Aorta (tissue), 5 donors: ENCODE data around the gene SLC5A1. TPM values are rescaled to one million over a fixed set of nuclear protein-coding genes. Genes with fewer than 3 reads are reported as not detected.

Source experiments
- ATAC-seq: fragments of 200-7000 bp; cut with Tn5 transposase; one replicate; pipeline ENCODE4 v1.9.1; 2022; ENCODE audit warnings: moderate library complexity; ENCODE audit not compliant: low FRiP score
- DNase-seq, 2 donors: peaks; one replicate each; pipeline ENCODE4 v3.0.0-alpha.2; 2020
- H3K27ac ChIP-seq, 2 donors: one replicate each; pipeline ENCODE4 v1.5.1; 2013; ENCODE audit warnings: low read length in 2 of 2, mild to moderate bottlenecking in 2 of 2, moderate library complexity in 2 of 2, control low read depth in 1 of 2, inconsistent platforms in 1 of 2, low read depth in 1 of 2
- H3K27me3 ChIP-seq, 2 donors: one replicate each; pipeline ENCODE4 v1.6.1; 2013; ENCODE audit warnings: control low read depth in 1 of 2, low read length in 1 of 2, mild to moderate bottlenecking in 1 of 2, moderate library complexity in 1 of 2; ENCODE audit not compliant: insufficient read depth in 2 of 2, control insufficient read depth in 1 of 2
- H3K36me3 ChIP-seq, 2 donors: one replicate each; pipeline ENCODE4 v1.6.1; 2013; ENCODE audit warnings: control low read depth in 1 of 2, low read length in 1 of 2, mild to moderate bottlenecking in 1 of 2; ENCODE audit not compliant: insufficient read depth in 2 of 2, control insufficient read depth in 1 of 2
- H3K4me1 ChIP-seq, 2 donors: one replicate each; pipeline ENCODE4 v1.6.1; 2013; ENCODE audit warnings: low read length in 2 of 2, control low read depth in 1 of 2, mild to moderate bottlenecking in 1 of 2, moderate library complexity in 1 of 2; ENCODE audit not compliant: insufficient read depth in 2 of 2, control insufficient read depth in 1 of 2
- H3K4me3 ChIP-seq, 2 donors: one replicate each; pipeline ENCODE4 v1.5.1; 2013; ENCODE audit warnings: low read length in 2 of 2, control low read depth in 1 of 2, mild to moderate bottlenecking in 1 of 2
- H3K9me3 ChIP-seq: one replicate; pipeline ENCODE4 v1.6.1; 2013; ENCODE audit warnings: mild to moderate bottlenecking, low read length; ENCODE audit not compliant: control insufficient read depth
- WGBS, 2 donors: extraction: QIAGEN DNeasy Blood & Tissue Kit; methylation state at CpG; one replicate each; pipeline ENCODE4 v1.1.7; 2013; 5-methylcytosine and 5-hydroxymethylcytosine counted together
- intact Hi-C, 2 donors: fragments of 100-400 bp; cut with DNase I; formaldehyde crosslinking; loops; one replicate each; pipeline versions ENCODE4 v1.14.2 to v1.15.0; 2022
- polyA plus RNA-seq, 2 donors: library from polyadenylated mRNA; stranded (reverse); fragments of 200-250 nt; gene quantifications; one replicate each; pipeline ENCODE4 v1.2.3, GENCODE V29; 2013
- total RNA-seq, 2 donors: library from RNA; stranded (reverse); fragmentation: NEBNext Ultra II Directional; extraction: Animal tissue kit (Norgen Biotek cat#: 25700); gene quantifications; one replicate each; pipeline ENCODE4 v1.2.1, GENCODE V29; 2021
- donor health status: healthy with polysubstance abuse.
- donor health status: Bipolar disorder and iron deficiency.
- donor health status: DM: no; HTN: no; CAD: no.
- donor health status: DM: no; HTN: no; CAD: no.
- donor health status: DM: yes; HTN: yes; CAD: no.

Gene SLC5A1
- total and polyA plus RNA-seq, 4 donors = 0.69 to 24.0 TPM; not detected in 2

- DNase-seq (no peak), ATAC-seq (no peak)
- Histone ChIP-seq H3K36me3 (no peaks in the 10 kb centered on the region), H3K9me3 (no peaks in the 10 kb centered on the region), H3K4me3 (no peak overlapping the region), H3K27me3 (no peaks in the 10 kb centered on the region), H3K4me1 (no peaks in the 10 kb centered on the region), H3K27ac (no peak overlapping the region)
- intact Hi-C loops = no loop called here
- WGBS, 2 donors = 64 to 68% methylated on average over 10 of the region's 10 CpGs
These were observed 33.1 kb downstream of the SLC5A1 start for GRCh38 chr22:32075997-32076760.

GRCh38 chr22:32076761-32077084, 33.7 kb downstream of the SLC5A1 start:
- no peaks in the 10 kb centered on the region for H3K36me3 ChIP-seq
- no peak for ATAC-seq
- H3K27ac ChIP-seq = no peak overlapping the region
- no peaks in the 10 kb centered on the region for H3K9me3 ChIP-seq
- no peak for DNase-seq
- no peaks in the 10 kb centered on the region for H3K4me1 ChIP-seq
- WGBS, 2 donors = 13 to 18% methylated on average over 6 of the region's 6 CpGs
- intact Hi-C loops = no loop called here
- H3K4me3 ChIP-seq = no peak overlapping the region
- H3K27me3 ChIP-seq = no peaks in the 10 kb centered on the region

- 52 to 61% methylated on average over 1 of the region's 1 CpG for WGBS, 2 donors
- intact Hi-C loops = no loop called here
- no peaks in the 10 kb centered on the region for H3K4me1 ChIP-seq
These were observed 34.1 kb downstream of the SLC5A1 start for GRCh38 chr22:32077151-32077550.

GRCh38 chr22:32079130-32080089, 36.3 kb downstream of the SLC5A1 start:
- DNase-seq = no peak
- WGBS, 2 donors = 20 to 29% methylated on average over 7 of the region's 7 CpGs
- Histone ChIP-seq H3K4me3 (no peak overlapping the region), H3K27ac (no peak overlapping the region), H3K27me3 (no peaks in the 10 kb centered on the region), H3K36me3 (no peaks in the 10 kb centered on the region), H3K4me1 (no peaks in the 10 kb centered on the region), H3K9me3 (no peaks in the 10 kb centered on the region)
- no peak for ATAC-seq
- intact Hi-C loops = loop anchor here in 1 of 2 donors (10.0 kb wide), 1 partner anchor 105 kb away; no protein-coding TSS in a partner anchor

More at GRCh38 chr22:32077151-32077550, 34.1 kb downstream of the SLC5A1 start:
- Histone ChIP-seq H3K27ac (no peak overlapping the region), H3K9me3 (no peaks in the 10 kb centered on the region), H3K27me3 (no peaks in the 10 kb centered on the region), H3K36me3 (no peaks in the 10 kb centered on the region), H3K4me3 (no peak overlapping the region)
- DNase-seq (no peak), ATAC-seq (no peak)

GRCh38 chr22:32080904-32081303, 37.8 kb downstream of the SLC5A1 start:
- no peaks in the 10 kb centered on the region for H3K36me3 ChIP-seq
- no peak for DNase-seq
- no peak for ATAC-seq
- H3K27me3 ChIP-seq = no peaks in the 10 kb centered on the region
- no peaks in the 10 kb centered on the region for H3K4me1 ChIP-seq
- no peak overlapping the region for H3K4me3 ChIP-seq
- no peak overlapping the region for H3K27ac ChIP-seq
- intact Hi-C loops = loop anchor here in 1 of 2 donors (10.0 kb wide), 1 partner anchor 106 kb away; no protein-coding TSS in a partner anchor
- WGBS, 2 donors = 91 to 92% methylated on average over 4 of the region's 4 CpGs
- no peaks in the 10 kb centered on the region for H3K9me3 ChIP-seq

- no peaks in the 10 kb centered on the region for H3K27me3 ChIP-seq
- no peak overlapping the region for H3K27ac ChIP-seq
- no peaks in the 10 kb centered on the region for H3K9me3 ChIP-seq
- ATAC-seq = no peak
- intact Hi-C loops = loop anchor here in 1 of 2 donors (10.0 kb wide), 1 partner anchor 108 kb away; no protein-coding TSS in a partner anchor
- DNase-seq = no peak
- H3K4me1 ChIP-seq = no peaks in the 10 kb centered on the region
- H3K36me3 ChIP-seq = no peaks in the 10 kb centered on the region
- 69 to 71% methylated on average over 1 of the region's 1 CpG for WGBS, 2 donors
- no peak overlapping the region for H3K4me3 ChIP-seq
These were observed 39.3 kb downstream of the SLC5A1 start for GRCh38 chr22:32082331-32082730.

- 63 to 67% methylated on average over 6 of the region's 6 CpGs for WGBS, 2 donors
- no peak for DNase-seq
- Histone ChIP-seq H3K36me3 (no peaks in the 10 kb centered on the region), H3K27me3 (no peaks in the 10 kb centered on the region), H3K9me3 (no peaks in the 10 kb centered on the region), H3K4me3 (no peak overlapping the region), H3K27ac (no peak overlapping the region), H3K4me1 (no peaks in the 10 kb centered on the region)
- no peak for ATAC-seq
- intact Hi-C loops = loop anchor here in 1 of 2 donors (10.0 kb wide), 1 partner anchor 108 kb away; no protein-coding TSS in a partner anchor
These were observed 39.9 kb downstream of the SLC5A1 start for GRCh38 chr22:32083000-32083399.

- Histone ChIP-seq H3K9me3 (no peaks in the 10 kb centered on the region), H3K4me1 (no peaks in the 10 kb centered on the region), H3K27me3 (no peaks in the 10 kb centered on the region), H3K4me3 (no peak overlapping the region), H3K36me3 (no peaks in the 10 kb centered on the region), H3K27ac (no peak overlapping the region)
- intact Hi-C loops = loop anchor here in 1 of 2 donors (10.0 kb wide), 1 partner anchor 109 kb away; no protein-coding TSS in a partner anchor
- ATAC-seq (no peak), DNase-seq (no peak)
These were observed 40.8 kb downstream of the SLC5A1 start for GRCh38 chr22:32083814-32084213.
